Stimulated activated naive B cell treated with anti-CD40 and anti-IgM and Interleukin-4, amounts not matched to agents 10 μg/mL and 1 μg/mL and 100 μg/mL, for 72 hours (primary cell): ENCODE data around the gene C2CD2.
"Not testable (repeated sequence)": the region's sequence is repeated elsewhere in the genome, so short reads cannot be mapped to it uniquely, and the experiment has no call there.

ENCODE experiments used
- ATAC-seq, 2 donors: fragments of 150-1000 bp; cut with Tn5 transposase; replicated peaks; 2 replicates each; pipeline ENCODE4 v1.10.0; 2021; ENCODE audit warnings: moderate library complexity in 1 of 2
- DNase-seq: peaks from one replicate; pipeline ENCODE4 v3.0.0; 2021
- H3K27ac Mint-ChIP-seq: one replicate; pipeline ENCODE4 v1.8.0; 2022; ENCODE audit warnings: mild to moderate bottlenecking, mixed read lengths
- H3K27me3 Mint-ChIP-seq, 2 donors: one replicate each; pipeline ENCODE4 v1.8.0; 2022; ENCODE audit warnings: mixed read lengths in 2 of 2
- H3K36me3 Mint-ChIP-seq, 2 donors: one replicate each; pipeline ENCODE4 v1.8.0; 2022; ENCODE audit warnings: mixed read lengths in 2 of 2, mild to moderate bottlenecking in 1 of 2
- H3K4me1 Mint-ChIP-seq, 2 donors: one replicate each; pipeline ENCODE4 v1.8.0; 2022; ENCODE audit warnings: mixed read lengths in 2 of 2, mild to moderate bottlenecking in 1 of 2
- H3K4me3 Mint-ChIP-seq, 2 donors: one replicate each; pipeline ENCODE4 v1.8.0; 2022; ENCODE audit warnings: mild to moderate bottlenecking in 2 of 2, mixed read lengths in 2 of 2, moderate library complexity in 1 of 2
- H3K9me3 Mint-ChIP-seq, 2 donors: one replicate each; pipeline ENCODE4 v1.8.0; 2022; ENCODE audit warnings: mixed read lengths in 2 of 2, mild to moderate bottlenecking in 1 of 2

Gene C2CD2

GRCh38 chr21:41953831-41954653, at the start of gene C2CD2:
Gene C2CD2 (minus strand): TSS chr21:41954018. CDS start chr21:41953648, 370 bp downstream.
- Mint-ChIP-seq H3K4me3 (peak within 1 kb of the TSS; percentile 71 to 81), H3K27ac (no peak within 1 kb of the TSS), H3K27me3 (peaks cover 19 to 27% of the 10 kb centered on the region in 2 donors), H3K9me3 (peaks cover 0 to 2% of the 10 kb centered on the region in 2 donors), H3K4me1 (peaks cover 27 to 43% of the 10 kb centered on the region in 2 donors), H3K36me3 (peaks cover 2 to 11% of the 10 kb centered on the region in 2 donors)
- no peak for DNase-seq
- peak; percentile 49 to 66 for ATAC-seq

DNA sequence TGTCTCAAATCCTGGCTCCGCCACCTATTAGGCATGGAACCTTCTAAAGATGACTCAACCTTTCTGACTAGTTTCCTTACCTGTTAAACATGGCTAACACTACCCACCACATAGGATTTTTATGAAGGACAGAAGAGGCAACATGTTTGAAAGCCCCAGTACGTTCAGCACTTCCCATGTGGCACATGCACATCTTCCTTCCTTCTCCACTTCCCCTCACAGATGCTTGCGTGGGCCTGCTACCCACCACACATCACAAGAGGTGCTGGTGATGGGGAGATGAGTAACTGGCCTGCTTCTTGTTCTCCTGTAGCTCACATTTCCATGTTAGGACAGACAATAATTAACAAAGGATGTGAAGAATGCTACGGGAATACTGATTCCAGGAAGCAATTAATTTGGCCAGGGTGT, 49.2 kb upstream of the C2CD2 start:
- DNase-seq, result peak; percentile 22
- peaks cover 50 to 79% of the 10 kb centered on the region in 2 donors for H3K4me1 Mint-ChIP-seq

GRCh38 chr21:42002421-42002958, 48.7 kb upstream of the C2CD2 start:
- peak; percentile 69 for DNase-seq
- Mint-ChIP-seq H3K36me3 (peaks cover 37 to 61% of the 10 kb centered on the region in 2 donors), H3K9me3 (peaks cover 0 to 2% of the 10 kb centered on the region in 2 donors), H3K4me1 (peaks cover 45 to 75% of the 10 kb centered on the region in 2 donors), H3K4me3 (peak overlapping the region; percentile 28 to 48), H3K27me3 (no peaks in the 10 kb centered on the region), H3K27ac (peak overlapping the region; percentile 93)
- peak; percentile 92 to 93 for ATAC-seq

More for the DNA sequence above, 49.2 kb upstream of the C2CD2 start:
- Mint-ChIP-seq H3K9me3 (peaks cover 0 to 3% of the 10 kb centered on the region in 2 donors), H3K4me3 (peak overlapping the region; percentile 3 to 28), H3K36me3 (peaks cover 38 to 62% of the 10 kb centered on the region in 2 donors), H3K27ac (peak overlapping the region; percentile 93), H3K27me3 (no peaks in the 10 kb centered on the region)
- ATAC-seq, result peak; percentile 63 to 66

GRCh38 chr21:42001781-42002180, 48.0 kb upstream of the C2CD2 start:
- DNase-seq (no peak), ATAC-seq (no peak)
- H3K27me3 Mint-ChIP-seq, result no peaks in the 10 kb centered on the region
- peaks cover under 1 to 2% of the 10 kb centered on the region in 2 donors for H3K9me3 Mint-ChIP-seq
- peak overlapping the region; percentile 11 for H3K27ac Mint-ChIP-seq
- H3K4me1 Mint-ChIP-seq, result peaks cover 41 to 70% of the 10 kb centered on the region in 2 donors
- peaks cover 37 to 63% of the 10 kb centered on the region in 2 donors for H3K36me3 Mint-ChIP-seq
- H3K4me3 Mint-ChIP-seq, result peak overlapping the region; percentile 4 to 14

DNA sequence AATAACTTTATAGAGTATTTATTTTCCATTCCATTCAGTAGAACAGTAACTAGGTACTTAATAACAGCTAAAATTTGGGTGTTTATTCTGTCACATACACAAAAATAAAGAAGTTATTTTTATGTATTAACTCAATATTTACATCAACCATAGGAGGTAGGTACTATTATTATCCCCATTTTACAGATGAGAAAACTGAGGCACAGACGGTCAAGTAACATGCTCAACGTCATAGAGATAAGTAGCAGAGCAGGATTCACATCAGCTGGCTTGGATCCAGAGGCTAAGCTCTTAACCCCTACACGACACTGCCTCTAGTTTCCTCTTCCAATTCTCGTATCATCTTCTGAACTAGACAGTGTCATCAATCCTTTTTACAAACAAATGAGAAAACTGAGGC, 47.1 kb upstream of the C2CD2 start:
- H3K27me3 Mint-ChIP-seq, result no peaks in the 10 kb centered on the region
- no peak for ATAC-seq
- no peak overlapping the region for H3K4me3 Mint-ChIP-seq

GRCh38 chr21:41997657-41998056, 43.8 kb upstream of the C2CD2 start:
- DNase-seq, result no peak
- peaks cover 57 to 80% of the 10 kb centered on the region in 2 donors for H3K36me3 Mint-ChIP-seq
- no peak overlapping the region for H3K27ac Mint-ChIP-seq
- peaks cover 9 to 11% of the 10 kb centered on the region in 2 donors for H3K9me3 Mint-ChIP-seq
- ATAC-seq, result no peak
- H3K4me3 Mint-ChIP-seq, result no peak overlapping the region
- H3K4me1 Mint-ChIP-seq, result peaks cover 23 to 37% of the 10 kb centered on the region in 2 donors
- H3K27me3 Mint-ChIP-seq, result no peaks in the 10 kb centered on the region

More for the DNA sequence above, 47.1 kb upstream of the C2CD2 start:
- no peak for DNase-seq
- Mint-ChIP-seq H3K4me1 (peaks cover 37 to 64% of the 10 kb centered on the region in 2 donors), H3K9me3 (peaks cover 4 to 6% of the 10 kb centered on the region in 2 donors), H3K27ac (no peak overlapping the region), H3K36me3 (peaks cover 41 to 66% of the 10 kb centered on the region in 2 donors)

DNA sequence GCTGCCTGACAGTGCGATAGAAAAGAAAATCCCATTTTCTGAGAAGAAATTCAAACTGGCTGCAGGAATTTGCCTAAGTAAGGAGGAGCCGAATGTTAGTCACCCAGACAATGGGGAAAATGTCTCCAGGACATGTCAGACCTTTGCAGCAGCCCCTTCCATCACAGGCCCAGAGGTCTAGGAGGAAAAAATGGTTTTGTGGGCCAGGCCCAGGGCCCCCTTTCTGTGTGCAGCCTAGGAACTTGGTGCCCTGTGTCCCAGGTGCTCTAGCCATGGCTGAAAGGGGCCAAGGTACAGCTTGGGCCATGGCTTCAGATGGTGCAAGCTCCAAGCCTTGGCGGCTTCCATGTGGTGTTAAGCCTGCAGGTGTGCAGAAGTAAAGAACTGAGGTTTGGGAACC, 41.8 kb upstream of the C2CD2 start:
- DNase-seq (no peak), ATAC-seq (no peak)
- no peak overlapping the region for H3K27ac Mint-ChIP-seq
- H3K27me3 Mint-ChIP-seq, result no peaks in the 10 kb centered on the region
- H3K9me3 Mint-ChIP-seq, result peaks cover 9 to 11% of the 10 kb centered on the region in 2 donors
- H3K4me1 Mint-ChIP-seq, result peaks cover 14 to 21% of the 10 kb centered on the region in 2 donors
- H3K4me3 Mint-ChIP-seq, result no peak overlapping the region
- peaks cover 61 to 81% of the 10 kb centered on the region in 2 donors for H3K36me3 Mint-ChIP-seq

- not testable (repeated sequence) for DNase-seq, H3K27ac Mint-ChIP-seq, H3K27me3 Mint-ChIP-seq, H3K4me3 Mint-ChIP-seq, ATAC-seq
- Mint-ChIP-seq H3K4me1 (peaks cover 12 to 16% of the 10 kb centered on the region in 2 donors), H3K9me3 (peaks cover 9 to 11% of the 10 kb centered on the region in 2 donors), H3K36me3 (peaks cover 56 to 73% of the 10 kb centered on the region in 2 donors)
Observed at GRCh38 chr21:41994613-41995012, 40.8 kb upstream of the C2CD2 start.

GRCh38 chr21:41993744-41994143, 39.9 kb upstream of the C2CD2 start:
- H3K36me3 Mint-ChIP-seq, result peaks cover 50 to 66% of the 10 kb centered on the region in 2 donors
- H3K27me3 Mint-ChIP-seq, result no peaks in the 10 kb centered on the region
- H3K27ac Mint-ChIP-seq, result no peak overlapping the region
- no peak for ATAC-seq
- H3K4me1 Mint-ChIP-seq, result peaks cover 9 to 10% of the 10 kb centered on the region in 2 donors
- no peak overlapping the region for H3K4me3 Mint-ChIP-seq
- H3K9me3 Mint-ChIP-seq, result peaks cover 9 to 11% of the 10 kb centered on the region in 2 donors
- no peak for DNase-seq

GRCh38 chr21:41992576-41992975, 38.8 kb upstream of the C2CD2 start:
- ATAC-seq (no peak), DNase-seq (no peak)
- Mint-ChIP-seq H3K27ac (no peak overlapping the region), H3K36me3 (peaks cover 44 to 57% of the 10 kb centered on the region in 2 donors), H3K9me3 (peaks cover 9 to 11% of the 10 kb centered on the region in 2 donors), H3K4me1 (peaks cover 0 to 7% of the 10 kb centered on the region in 2 donors), H3K27me3 (no peaks in the 10 kb centered on the region), H3K4me3 (no peak overlapping the region)

DNA sequence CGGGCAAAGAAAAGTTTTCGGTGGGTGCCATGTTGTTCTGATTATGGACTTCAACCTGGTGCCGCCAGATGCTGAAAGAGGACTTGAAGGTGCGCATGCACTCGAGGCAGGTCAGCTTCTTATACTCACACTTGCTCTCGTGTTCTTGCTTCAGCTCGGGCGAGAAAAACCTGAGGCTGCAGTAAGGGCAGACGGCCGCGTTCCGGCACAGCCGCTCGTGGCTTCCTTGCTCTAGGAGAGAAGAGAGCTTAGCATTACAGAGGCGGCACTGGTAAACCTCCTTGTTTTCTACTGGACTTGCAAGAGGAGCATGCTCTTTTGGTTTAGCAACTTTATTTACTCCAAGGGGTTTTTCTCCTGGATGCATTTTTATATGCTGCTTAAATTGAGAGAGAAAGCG, 37.8 kb upstream of the C2CD2 start:
- peaks cover 40 to 49% of the 10 kb centered on the region in 2 donors for H3K36me3 Mint-ChIP-seq
- no peak overlapping the region for H3K27ac Mint-ChIP-seq
- no peaks in the 10 kb centered on the region for H3K27me3 Mint-ChIP-seq
- ATAC-seq (no peak), DNase-seq (no peak)
- peaks cover 8% of the 10 kb centered on the region in 2 donors for H3K9me3 Mint-ChIP-seq
- H3K4me3 Mint-ChIP-seq, result no peak overlapping the region
- peaks cover 0 to 7% of the 10 kb centered on the region in 2 donors for H3K4me1 Mint-ChIP-seq

- Mint-ChIP-seq H3K4me3 (no peak overlapping the region), H3K4me1 (peaks cover 0 to 3% of the 10 kb centered on the region in 2 donors), H3K9me3 (peaks cover 0 to under 1% of the 10 kb centered on the region in 2 donors), H3K27me3 (no peaks in the 10 kb centered on the region), H3K36me3 (peaks cover 20 to 30% of the 10 kb centered on the region in 2 donors), H3K27ac (no peak overlapping the region)
- DNase-seq (no peak), ATAC-seq (no peak)
Observed at GRCh38 chr21:41989698-41990097, 35.9 kb upstream of the C2CD2 start.

DNA sequence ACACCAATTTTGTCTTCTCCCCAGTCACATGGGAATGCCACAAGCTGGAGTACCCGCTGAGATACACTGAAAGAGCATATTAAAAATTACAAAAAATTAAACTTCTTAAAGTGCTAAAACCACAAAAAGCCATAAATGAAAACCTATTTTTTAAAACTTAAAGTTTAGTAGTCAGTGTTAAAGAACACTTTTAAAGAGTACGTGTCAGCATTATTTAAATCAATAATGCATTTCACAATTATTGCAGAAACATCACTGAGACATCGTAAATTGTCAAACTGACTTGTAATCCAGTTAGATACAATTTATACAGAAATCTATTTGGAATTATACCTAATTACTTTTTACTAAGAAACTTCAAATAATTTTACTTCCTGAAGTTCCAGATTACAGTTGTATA, 33.5 kb upstream of the C2CD2 start:
- Mint-ChIP-seq H3K27ac (no peak overlapping the region), H3K4me3 (no peak overlapping the region), H3K9me3 (peaks cover 4 to 9% of the 10 kb centered on the region in 2 donors), H3K36me3 (peaks cover 19 to 20% of the 10 kb centered on the region in 2 donors), H3K4me1 (peaks cover 0 to 3% of the 10 kb centered on the region in 2 donors), H3K27me3 (no peaks in the 10 kb centered on the region)
- no peak for ATAC-seq
- DNase-seq, result no peak

GRCh38 chr21:41985662-41986416, 32.0 kb upstream of the C2CD2 start:
- Mint-ChIP-seq H3K27ac (no peak overlapping the region), H3K4me3 (no peak overlapping the region), H3K9me3 (peaks cover 5 to 11% of the 10 kb centered on the region in 2 donors), H3K4me1 (peaks cover 0 to 2% of the 10 kb centered on the region in 2 donors), H3K27me3 (no peaks in the 10 kb centered on the region), H3K36me3 (peaks cover 10 to 13% of the 10 kb centered on the region in 2 donors)
- ATAC-seq (no peak), DNase-seq (no peak)
